Stimulated activated CD4-positive, alpha-beta T cell treated with anti-CD3 and anti-CD28 coated beads, Interleukin-4, amount 100 ng/mL, for 48 hours (primary cell): Measurements from ENCODE around the gene C19orf25.
"Not testable (repeated sequence)": the region's sequence is repeated elsewhere in the genome, so short reads cannot be mapped to it uniquely, and the experiment has no call there.

ENCODE experiments used
- DNase-seq, 2 donors: peaks; one replicate each; pipeline ENCODE4 v3.0.0-alpha.2; 2020; ENCODE audit warnings: low read depth in 2 of 2

Gene C19orf25

GRCh38 chr19:1512671-1513498, 33.9 kb upstream of the C19orf25 start, which contains the start of gene ADAMTSL5:
ADAMTSL5 (minus strand) TSS chr19:1513019; CDS start chr19:1510943, 2,076 bp downstream.
- peak; percentile 52 to 75 for DNase-seq

DNA sequence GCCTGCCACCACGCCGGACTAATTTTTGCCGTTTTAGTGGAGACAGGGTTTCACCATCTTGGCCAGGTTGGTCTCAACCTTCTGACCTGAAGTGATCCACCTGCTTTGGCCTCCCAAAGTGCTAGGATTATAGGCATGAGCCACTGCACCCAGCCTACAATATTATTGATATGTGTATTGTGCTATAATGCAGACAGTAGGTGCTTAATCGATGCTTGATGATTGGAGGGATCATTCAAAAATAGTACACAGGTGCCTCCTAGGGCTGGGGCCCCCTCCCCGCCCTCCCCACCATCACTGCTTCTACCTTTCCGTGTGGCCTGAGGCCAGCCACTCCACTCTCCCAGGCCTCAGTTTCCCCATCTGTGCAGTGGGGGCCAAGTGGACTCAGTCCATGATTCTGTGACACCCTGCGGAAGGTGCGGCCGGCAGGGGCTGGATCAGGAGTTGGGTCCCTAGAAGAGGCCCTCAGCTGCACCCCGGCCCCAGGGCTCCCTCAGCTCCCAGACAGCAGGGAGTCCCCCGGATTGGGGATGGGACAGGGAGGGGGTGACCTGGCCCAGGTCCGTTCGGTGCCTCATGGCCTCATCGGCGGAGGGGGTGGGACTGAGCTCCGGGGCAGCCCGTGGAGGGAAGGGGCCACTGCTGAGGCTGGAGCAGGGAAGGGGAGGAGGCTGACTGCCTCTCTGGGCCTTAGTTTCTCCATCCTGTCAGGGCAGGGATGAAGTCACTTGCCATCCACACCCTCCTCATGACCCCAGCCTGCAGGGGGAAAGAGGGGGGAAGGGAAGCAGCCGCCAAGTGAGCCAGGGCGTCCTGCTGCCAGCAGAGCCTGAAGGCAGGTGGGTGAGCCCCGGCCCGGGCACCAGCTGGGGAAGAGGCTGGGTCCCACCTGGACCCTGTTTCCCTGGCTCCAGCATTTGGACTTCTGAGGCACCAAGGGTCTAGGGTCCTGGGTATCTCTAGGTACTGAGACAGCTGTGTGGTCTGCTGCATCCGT, 32.6 kb upstream of the C19orf25 start:
- no peak for DNase-seq

GRCh38 chr19:1510807-1511206, 31.8 kb upstream of the C19orf25 start:
- no peak for DNase-seq

- DNase-seq: no peak
Observed at GRCh38 chr19:1510442-1510806, 31.4 kb upstream of the C19orf25 start.

- no peak for DNase-seq
Observed at GRCh38 chr19:1509602-1510441, 30.8 kb upstream of the C19orf25 start.

DNA sequence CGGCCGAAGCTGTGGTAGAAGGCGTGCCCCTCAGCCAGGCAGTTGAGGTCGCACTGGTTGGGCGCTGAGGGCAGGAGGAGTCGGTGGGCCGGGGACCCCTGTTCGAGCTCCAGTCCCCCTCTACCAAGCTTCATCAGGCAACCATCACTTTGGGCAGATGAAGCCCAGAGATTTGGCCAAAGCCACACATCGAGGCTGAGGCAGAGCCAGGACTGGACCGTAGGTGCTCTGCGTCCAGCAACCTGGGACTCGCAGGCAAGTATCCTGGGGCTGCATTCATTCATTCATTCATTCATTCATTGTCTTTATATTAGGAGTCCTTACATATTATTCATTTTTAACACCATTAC, 29.5 kb upstream of the C19orf25 start:
- DNase-seq: no peak

GRCh38 chr19:1507763-1508506, 28.9 kb upstream of the C19orf25 start:
- DNase-seq: peak; percentile 85 to 89

DNA sequence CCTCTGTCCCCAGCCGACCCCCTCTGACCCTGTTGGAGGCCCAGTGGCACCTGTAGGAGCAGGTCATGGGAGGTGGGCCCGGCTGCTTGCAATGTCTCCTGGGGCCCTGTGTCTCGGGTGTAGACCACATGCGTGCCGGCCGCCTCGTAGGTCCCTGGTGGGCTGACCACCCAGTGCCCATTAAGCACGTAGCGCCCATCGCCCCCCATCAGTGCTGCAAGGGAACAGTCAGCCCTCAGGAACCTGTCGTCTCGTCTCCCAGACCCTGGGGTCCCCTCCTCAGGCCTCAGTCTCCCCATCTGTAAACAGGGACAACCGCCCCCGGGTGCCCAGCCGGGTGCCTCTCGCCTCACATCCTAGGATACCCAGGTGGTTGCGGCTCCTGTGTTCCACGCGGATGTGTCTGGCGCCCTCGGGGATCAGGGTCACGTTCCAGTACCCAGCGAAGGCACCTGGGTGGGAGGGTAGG, 28.2 kb upstream of the C19orf25 start:
- no peak for DNase-seq

- no peak for DNase-seq
Observed at GRCh38 chr19:1505991-1506881, 27.2 kb upstream of the C19orf25 start.

DNA sequence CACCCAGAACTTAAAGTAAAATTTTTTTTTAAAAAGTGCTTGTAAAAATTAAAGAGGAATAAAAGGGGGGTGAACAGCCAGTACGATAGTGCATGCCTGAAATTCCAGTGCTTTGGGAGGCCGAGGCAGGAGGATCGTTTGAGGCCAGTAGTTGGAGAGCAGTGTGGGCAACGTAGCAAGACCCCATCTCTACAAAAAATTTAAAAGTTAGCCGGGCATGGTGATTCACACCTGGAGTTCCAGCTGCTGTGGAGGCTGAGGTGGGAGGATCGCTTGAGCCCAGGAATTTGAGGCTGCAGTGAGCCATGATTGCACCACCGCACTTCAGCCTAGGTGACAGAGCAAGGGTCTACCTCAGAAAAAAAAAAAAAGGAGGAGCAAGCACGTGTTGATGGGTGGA, 26.0 kb upstream of the C19orf25 start:
- no peak for DNase-seq

GRCh38 chr19:1503925-1504773, 25.1 kb upstream of the C19orf25 start:
- no peak for DNase-seq

GRCh38 chr19:1503089-1503924, 24.3 kb upstream of the C19orf25 start:
- peak; percentile 65 to 74 for DNase-seq

- DNase-seq: no peak
Observed at GRCh38 chr19:1502433-1503088, 23.5 kb upstream of the C19orf25 start.

DNA sequence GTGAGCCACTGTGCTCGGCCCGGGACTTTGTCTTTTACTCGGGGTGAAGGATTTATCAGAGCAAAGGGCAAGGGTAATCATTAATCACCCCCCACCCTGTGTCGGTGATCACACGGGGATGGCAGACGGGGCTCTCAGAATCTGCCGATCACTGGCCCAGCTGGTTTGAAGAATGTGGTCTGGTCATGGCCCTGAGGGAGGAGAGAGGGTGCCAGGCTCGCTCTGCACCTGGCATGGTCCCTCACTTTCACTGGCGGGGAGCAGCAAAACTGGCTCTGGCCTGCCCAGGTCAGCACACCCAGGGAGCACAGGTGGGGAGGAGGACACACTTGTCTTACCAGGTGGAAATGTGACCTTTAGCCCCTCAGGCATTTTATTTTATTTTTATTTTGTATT, 22.2 kb upstream of the C19orf25 start:
- DNase-seq: no peak

DNA sequence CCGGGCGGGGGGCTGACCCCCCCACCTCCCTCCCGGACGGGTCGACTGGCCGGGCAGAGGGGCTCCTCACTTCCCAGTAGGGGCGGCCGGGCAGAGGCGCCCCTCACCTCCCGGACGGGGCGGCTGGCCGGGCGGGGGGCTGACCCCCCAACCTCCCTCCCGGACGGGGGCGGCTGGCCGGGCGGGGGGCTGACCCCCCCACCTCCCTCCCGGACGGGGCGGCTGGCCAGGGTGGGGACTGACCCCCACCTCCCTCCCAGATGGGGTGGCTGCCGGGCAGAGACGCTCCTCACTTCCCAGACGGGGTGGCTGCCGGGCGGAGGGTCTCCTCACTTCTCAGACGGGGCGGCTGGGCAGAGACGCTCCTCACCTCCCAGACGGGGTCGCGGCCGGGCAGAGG, 20.2 kb upstream of the C19orf25 start:
- DNase-seq: not testable (repeated sequence)

- no peak for DNase-seq
Observed at GRCh38 chr19:1497578-1498235, 18.7 kb upstream of the C19orf25 start.
